Measurements from ENCODE around the gene FASN. TPM values are rescaled to one million over a fixed set of nuclear protein-coding genes. Genes with fewer than 3 reads are reported as not detected.

Gene FASN
- total and polyA plus RNA-seq, 2 of the 13 experiments (the other 11 are each of a cell fraction or from before 2014, with no cell fraction given): 51.7 to 101 TPM

DNA sequence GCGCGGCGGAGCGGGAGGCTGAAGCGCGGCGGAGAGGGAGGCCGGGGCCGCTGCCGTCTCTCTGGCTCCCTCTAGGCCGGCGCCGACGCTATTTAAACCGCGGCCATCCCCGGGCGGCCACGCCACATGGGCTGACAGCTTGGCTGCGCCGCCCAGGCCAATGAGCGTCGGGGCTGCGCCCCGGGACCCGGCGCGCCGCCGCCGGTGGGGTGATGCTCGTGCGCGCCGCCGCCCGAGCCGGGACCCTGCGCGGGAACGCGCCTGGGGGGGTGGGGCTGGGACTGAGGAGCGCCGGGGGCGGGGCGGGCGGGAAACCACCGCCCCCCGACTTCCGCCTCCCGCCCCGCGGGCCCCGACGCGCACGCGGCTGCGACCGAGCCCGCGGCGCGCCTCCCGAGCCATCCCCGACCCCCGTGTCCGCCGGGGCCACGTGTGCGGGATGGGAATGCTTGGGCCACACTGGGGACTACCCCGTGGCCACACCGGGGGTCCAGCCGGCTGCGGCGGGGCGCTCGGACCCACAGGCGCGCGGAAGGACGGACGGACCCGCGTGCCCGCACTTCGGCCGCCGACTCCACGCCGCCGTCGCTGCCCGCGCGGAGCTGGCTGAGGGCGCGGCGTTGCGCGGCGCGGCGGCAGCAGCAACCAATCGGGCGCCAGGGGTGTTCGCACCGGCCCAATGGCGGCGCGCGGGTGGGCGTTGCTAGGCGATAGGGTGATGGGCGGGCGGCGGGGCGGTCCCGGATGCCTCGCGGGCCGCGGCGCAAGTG, at the start of gene FASN (continued):
- no peak for TF ChIP-seq ZBTB40 (IDR thresholded peaks at IDR 0.05)
- TF ChIP-seq ZBTB40 (CRISPR knock-in tag; IDR thresholded peaks at IDR 0.05): peak; percentile 14; the same call in 1 of the 2 replicates
- TF ChIP-seq, protein P1, sequence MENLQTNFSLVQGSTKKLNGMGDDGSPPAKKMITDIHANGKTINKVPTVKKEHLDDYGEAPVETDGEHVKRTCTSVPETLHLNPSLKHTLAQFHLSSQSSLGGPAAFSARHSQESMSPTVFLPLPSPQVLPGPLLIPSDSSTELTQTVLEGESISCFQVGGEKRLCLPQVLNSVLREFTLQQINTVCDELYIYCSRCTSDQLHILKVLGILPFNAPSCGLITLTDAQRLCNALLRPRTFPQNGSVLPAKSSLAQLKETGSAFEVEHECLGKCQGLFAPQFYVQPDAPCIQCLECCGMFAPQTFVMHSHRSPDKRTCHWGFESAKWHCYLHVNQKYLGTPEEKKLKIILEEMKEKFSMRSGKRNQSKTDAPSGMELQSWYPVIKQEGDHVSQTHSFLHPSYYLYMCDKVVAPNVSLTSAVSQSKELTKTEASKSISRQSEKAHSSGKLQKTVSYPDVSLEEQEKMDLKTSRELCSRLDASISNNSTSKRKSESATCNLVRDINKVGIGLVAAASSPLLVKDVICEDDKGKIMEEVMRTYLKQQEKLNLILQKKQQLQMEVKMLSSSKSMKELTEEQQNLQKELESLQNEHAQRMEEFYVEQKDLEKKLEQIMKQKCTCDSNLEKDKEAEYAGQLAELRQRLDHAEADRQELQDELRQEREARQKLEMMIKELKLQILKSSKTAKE (CRISPR knock-in tag; IDR thresholded peaks at IDR 0.05; ENCODE audit: borderline replicate concordance): no peak
- TF ChIP-seq ZSCAN5A (CRISPR knock-in tag; IDR thresholded peaks at IDR 0.05; ENCODE audit: borderline replicate concordance): 0 out of 2 replicates have a peak, but pooled peaks have one; percentile 16
- no peak for TF ChIP-seq KLF13 (CRISPR knock-in tag; IDR thresholded peaks at IDR 0.05)
- peak; percentile 25; the same call in 1 of the 2 replicates for TF ChIP-seq FOXA3 (CRISPR knock-in tag; IDR thresholded peaks at IDR 0.05)
- TF ChIP-seq ZSCAN20 (CRISPR knock-in tag; IDR thresholded peaks at IDR 0.05; ENCODE audit: borderline replicate concordance): peak; percentile 93; the same call in 1 of the 2 replicates
- peak; percentile 61; the same call in 1 of the 2 replicates for TF ChIP-seq ZNF367 (CRISPR knock-in tag; IDR thresholded peaks at IDR 0.05; ENCODE audit: borderline replicate concordance)
- no peak for TF ChIP-seq CEBPB (IDR thresholded peaks at IDR 0.05; ENCODE audit: borderline replicate concordance, low read depth, low read length)
- TF ChIP-seq ZNF496 (CRISPR knock-in tag; IDR thresholded peaks at IDR 0.05; ENCODE audit: insufficient replicate concordance): no peak
- TF ChIP-seq, protein P2, sequence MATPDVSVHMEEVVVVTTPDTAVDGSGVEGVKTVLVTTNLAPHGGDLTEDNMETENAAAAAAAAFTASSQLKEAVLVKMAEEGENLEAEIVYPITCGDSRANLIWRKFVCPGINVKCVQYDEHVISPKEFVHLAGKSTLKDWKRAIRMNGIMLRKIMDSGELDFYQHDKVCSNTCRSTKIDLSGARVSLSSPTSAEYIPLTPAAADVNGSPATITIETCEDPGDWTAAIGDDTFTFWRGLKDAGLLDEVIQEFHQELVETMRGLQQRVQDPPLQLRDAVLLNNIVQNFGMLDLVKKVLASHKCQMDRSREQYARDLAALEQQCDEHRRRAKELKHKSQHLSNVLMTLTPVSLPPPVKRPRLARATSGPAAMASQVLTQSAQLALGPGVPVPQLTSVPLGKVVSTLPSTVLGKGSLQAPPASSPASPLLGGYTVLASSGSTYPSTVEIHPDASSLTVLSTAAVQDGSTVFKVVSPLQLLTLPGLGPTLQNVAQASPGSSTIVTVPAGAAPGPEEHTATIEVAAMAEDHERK (CRISPR knock-in tag; IDR thresholded peaks at IDR 0.05; ENCODE audit: low read depth): peak; percentile 10; the same call in 1 of the 2 replicates
- 0 out of 2 replicates have a peak, but pooled peaks have one; percentile 67 for TF ChIP-seq SRY (CRISPR knock-in tag; IDR thresholded peaks at IDR 0.05)
- peak; percentile 67 for TF ChIP-seq ZNF160 (CRISPR knock-in tag; IDR thresholded peaks at IDR 0.05)
- peak; percentile 69 for TF ChIP-seq RBM22 (optimal IDR thresholded peaks at IDR 0.05; ENCODE audit: low read length)

All from HepG2 (cell line).